HCT116 (cell line): ENCODE data around the gene PSME1. TPM values are rescaled to one million over a fixed set of nuclear protein-coding genes. Genes with fewer than 3 reads are reported as not detected.

Experiments used
- ATAC-seq: fragments of 200-7000 bp; cut with Tn5 transposase; 2 replicates; pipeline ENCODE4 v1.9.1; 2020; ENCODE audit warnings: mild to moderate bottlenecking, moderate library complexity
- BruUV-seq: library from RNA; stranded (reverse); fragments of 400-500 nt; replicated peaks from 2 replicates; lab custom pipeline; 2021; lab: Mats Ljungman, UMichigan
- CTCF ChIA-PET: fragments of 300-600 bp; sonication (Branson Sonifier 250); formaldehyde crosslinking; loops from one replicate; lab custom pipeline; 2021; ENCODE audit warnings: antibody characterized with exemption; lab: Charles Lee
- POLR2A ChIA-PET: fragments of 300-600, 350-600 bp; sonication (Branson Sonifier 250); formaldehyde crosslinking; loops from one replicate; lab custom pipeline; 2021; ENCODE audit warnings: antibody characterized with exemption; lab: Charles Lee
- RAD21 ChIA-PET, 2 experiments: fragments of 300-600 bp; sonication (Branson Sonifier 250); formaldehyde crosslinking; loops; one replicate each; lab custom pipeline; 2023; ENCODE audit warnings: low total read pairs in 2 of 2; ENCODE audit not compliant: uncharacterized antibody in 2 of 2, unreplicated experiment in 2 of 2, low non-redundant PET in 1 of 2; lab: Charles Lee
- DNase-seq: peaks from one replicate; pipeline ENCODE4 v3.0.0-alpha.2; 2010; ENCODE audit warnings: low read depth, low spot score
- H2AFZ ChIP-seq: fragments of 200-600 bp; shearing (Covaris generic), sonication (generic); 2 replicates; pipeline ENCODE4 v1.6.1; 2017; ENCODE audit warnings: low read depth, mixed run types, mixed read lengths, antibody characterized with exemption, low read length; ENCODE audit not compliant: poor library complexity, severe bottlenecking
- H3K27ac ChIP-seq: 2 replicates; pipeline ENCODE4 v1.5.1; 2012; ENCODE audit warnings: low read depth, low read length
- H3K27me3 ChIP-seq: fragments of 200-600 bp; sonication (generic); 2 replicates; pipeline ENCODE4 v1.6.1; 2016; ENCODE audit warnings: mixed run types, low read length, mixed read lengths; ENCODE audit not compliant: insufficient read depth
- H3K36me3 ChIP-seq, 2 experiments: fragments of 200-500 bp in 1 of 2; fragments of 200-600 bp in 1 of 2; sonication (Bioruptor generic) in 1 of 2; sonication (generic) in 1 of 2; 2 replicates each; pipeline versions ENCODE4 v1.5.1 to v1.6.1; 2014 to 2016; ENCODE audit warnings: low read length in 2 of 2, inconsistent platforms in 1 of 2, mixed read lengths in 1 of 2, mixed run types in 1 of 2; ENCODE audit not compliant: insufficient read depth in 2 of 2, control insufficient read depth in 1 of 2
- H3K4me1 ChIP-seq, 2 experiments: fragments of 200-600 bp in 1 of 2; sonication (generic) in 1 of 2; 2 replicates each; pipeline versions ENCODE4 v1.5.1 to v1.6.1; 2012 to 2017; ENCODE audit warnings: low read length in 2 of 2, inconsistent platforms in 1 of 2, mild to moderate bottlenecking in 1 of 2, mixed read lengths in 1 of 2, mixed run types in 1 of 2, moderate library complexity in 1 of 2; ENCODE audit not compliant: insufficient read depth in 2 of 2, control insufficient read depth in 1 of 2
- H3K4me2 ChIP-seq: fragments of 200-600 bp; sonication (generic); 2 replicates; pipeline ENCODE4 v1.6.1; 2017; ENCODE audit warnings: mixed run types, low read length, mixed read lengths
- H3K4me3 ChIP-seq, 2 experiments: fragments of 200-600 bp in 1 of 2; sonication (generic) in 1 of 2; replicated peaks in 1 of 2; 2 replicates each; pipeline ENCODE4 v1.5.1; 2011 to 2016; ENCODE audit warnings: low read length in 2 of 2, control low read depth in 1 of 2, low read depth in 1 of 2, mild to moderate bottlenecking in 1 of 2, mixed read lengths in 1 of 2, mixed run types in 1 of 2
- H3K79me2 ChIP-seq: fragments of 200-600 bp; sonication (generic); 2 replicates; pipeline ENCODE4 v1.6.1; 2017; ENCODE audit warnings: mild to moderate bottlenecking, mixed run types, low read length, moderate library complexity, mixed read lengths; ENCODE audit not compliant: insufficient read depth
- H3K9ac ChIP-seq: fragments of 200-600 bp; sonication (generic); 2 replicates; pipeline ENCODE4 v1.6.1; 2016; ENCODE audit warnings: low read length, mixed read lengths
- H3K9me2 ChIP-seq: fragments of 200-600 bp; sonication (generic), shearing (Covaris generic); 2 replicates; pipeline ENCODE4 v1.6.1; 2017; ENCODE audit warnings: mixed run types, mild to moderate bottlenecking, moderate library complexity; ENCODE audit not compliant: insufficient read depth
- H3K9me3 ChIP-seq, 2 experiments: fragments of 200-500 bp in 1 of 2; fragments of 200-600 bp in 1 of 2; sonication (Bioruptor generic) in 1 of 2; sonication (generic) in 1 of 2; 2 replicates each; pipeline ENCODE4 v1.6.1; 2014 to 2017; ENCODE audit warnings: low read length in 2 of 2, mixed read lengths in 2 of 2, inconsistent platforms in 1 of 2, low read depth in 1 of 2, mild to moderate bottlenecking in 1 of 2, mixed run types in 1 of 2, moderate library complexity in 1 of 2; ENCODE audit not compliant: control insufficient read depth in 1 of 2, insufficient read depth in 1 of 2
- H4K20me1 ChIP-seq: fragments of 200-600 bp; sonication (generic), shearing (Covaris generic); 2 replicates; pipeline ENCODE4 v1.6.1; 2017; ENCODE audit warnings: mixed run types, mild to moderate bottlenecking, moderate library complexity; ENCODE audit not compliant: insufficient read depth
- ELF1 ChIP-seq: IDR thresholded peaks from 2 replicates; pipeline ENCODE4 v1.6.1; 2012; ENCODE audit warnings: low read depth, borderline replicate concordance
- EZH2phosphoT487 ChIP-seq: fragments of 200-600 bp; IDR thresholded peaks from 2 replicates; pipeline ENCODE4 v1.6.1; 2018; ENCODE audit warnings: antibody characterized with exemption, borderline replicate concordance
- FOSL1 ChIP-seq: IDR thresholded peaks from 2 replicates; pipeline ENCODE4 v1.6.1; 2012; ENCODE audit warnings: low read depth
- JUND ChIP-seq: IDR thresholded peaks from 2 replicates; pipeline ENCODE4 v1.6.1; 2012
- SP1 ChIP-seq: IDR thresholded peaks from 2 replicates; pipeline ENCODE4 v1.6.1; 2012; ENCODE audit warnings: low read depth
- ZFX ChIP-seq: fragments of 450-650 bp; IDR thresholded peaks from 2 replicates; pipeline ENCODE4 v1.6.1; 2017
- intact Hi-C: fragments of 100-400 bp; cut with micrococcal nuclease; formaldehyde crosslinking; loops from 2 replicates; pipeline ENCODE4 v1.10.0; 2022
- total RNA-seq: library from RNA; stranded (reverse); gene quantifications from one replicate; pipeline ENCODE4 v1.2.1, GENCODE V29; 2021; ENCODE audit not compliant: unreplicated experiment
- TF ChIP-seq, protein P1 (sequence below): IDR thresholded peaks from 2 replicates; pipeline ENCODE4 v1.6.1; 2012; ENCODE audit warnings: low read depth
- TF ChIP-seq, protein P2 (sequence below): IDR thresholded peaks from 2 replicates; pipeline ENCODE4 v1.6.1; 2012

Gene PSME1
- total RNA-seq, 1 experiment from 2014 or later = 174 TPM

DNA sequence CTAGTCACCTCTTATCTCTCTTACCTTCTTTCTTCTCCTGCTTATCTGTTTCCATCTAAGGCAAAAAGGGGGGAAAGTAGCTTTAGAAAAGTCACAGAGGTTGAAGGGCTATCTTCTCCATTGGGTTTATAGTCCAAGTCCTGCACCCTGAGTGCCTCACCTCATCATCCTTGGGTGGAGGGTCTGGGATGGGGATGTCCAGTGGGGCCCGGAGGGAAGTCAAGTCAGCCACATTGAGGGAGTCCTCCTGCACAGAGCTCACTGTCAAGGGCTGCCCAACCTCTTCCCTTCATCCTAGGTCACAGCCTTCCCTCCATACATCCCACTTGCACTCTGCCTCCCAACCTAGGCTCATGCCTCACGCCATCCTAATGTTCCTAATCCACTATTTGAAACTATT, 9.2 kb downstream of the PSME1 start:
- ATAC-seq (no peak), DNase-seq (no peak)
- Histone ChIP-seq H3K27ac (peak overlapping the region; percentile 83), H4K20me1 (no peaks in the 10 kb centered on the region), H3K4me3 (peak overlapping the region; percentile 97 to 99), H2AFZ (no peak overlapping the region), H3K27me3 (no peaks in the 10 kb centered on the region), H3K9ac (peak overlapping the region; percentile 86), H3K4me2 (peak overlapping the region; percentile 92), H3K9me3 (no peaks in the 10 kb centered on the region), H3K36me3 (peaks cover 16 to 19% of the 10 kb centered on the region in 2 experiments; a peak in 3 of 4 replicates), H3K79me2 (peaks cover 61% of the 10 kb centered on the region), H3K4me1 (peaks cover 19 to 27% of the 10 kb centered on the region in 2 experiments), H3K9me2 (no peaks in the 10 kb centered on the region)
- ChIA-PET RAD21 (no interaction called here), POLR2A (interaction anchor here (2.3 kb wide), 1 partner anchor 51 kb away, joined by 9 read pairs; the partner anchor contains the start of gene PCK2), CTCF (interaction anchor here (2.4 to 3.9 kb wide), 2 partner anchors 16 to 36 kb away, joined by 7 to 19 read pairs; partner anchors contain the start of gene IRF9)
- no peak for TF ChIP-seq SP1
- TF ChIP-seq JUND = no peak
- TF ChIP-seq EZH2phosphoT487 = no peak
- no peak for TF ChIP-seq ELF1
- TF ChIP-seq, protein P1, sequence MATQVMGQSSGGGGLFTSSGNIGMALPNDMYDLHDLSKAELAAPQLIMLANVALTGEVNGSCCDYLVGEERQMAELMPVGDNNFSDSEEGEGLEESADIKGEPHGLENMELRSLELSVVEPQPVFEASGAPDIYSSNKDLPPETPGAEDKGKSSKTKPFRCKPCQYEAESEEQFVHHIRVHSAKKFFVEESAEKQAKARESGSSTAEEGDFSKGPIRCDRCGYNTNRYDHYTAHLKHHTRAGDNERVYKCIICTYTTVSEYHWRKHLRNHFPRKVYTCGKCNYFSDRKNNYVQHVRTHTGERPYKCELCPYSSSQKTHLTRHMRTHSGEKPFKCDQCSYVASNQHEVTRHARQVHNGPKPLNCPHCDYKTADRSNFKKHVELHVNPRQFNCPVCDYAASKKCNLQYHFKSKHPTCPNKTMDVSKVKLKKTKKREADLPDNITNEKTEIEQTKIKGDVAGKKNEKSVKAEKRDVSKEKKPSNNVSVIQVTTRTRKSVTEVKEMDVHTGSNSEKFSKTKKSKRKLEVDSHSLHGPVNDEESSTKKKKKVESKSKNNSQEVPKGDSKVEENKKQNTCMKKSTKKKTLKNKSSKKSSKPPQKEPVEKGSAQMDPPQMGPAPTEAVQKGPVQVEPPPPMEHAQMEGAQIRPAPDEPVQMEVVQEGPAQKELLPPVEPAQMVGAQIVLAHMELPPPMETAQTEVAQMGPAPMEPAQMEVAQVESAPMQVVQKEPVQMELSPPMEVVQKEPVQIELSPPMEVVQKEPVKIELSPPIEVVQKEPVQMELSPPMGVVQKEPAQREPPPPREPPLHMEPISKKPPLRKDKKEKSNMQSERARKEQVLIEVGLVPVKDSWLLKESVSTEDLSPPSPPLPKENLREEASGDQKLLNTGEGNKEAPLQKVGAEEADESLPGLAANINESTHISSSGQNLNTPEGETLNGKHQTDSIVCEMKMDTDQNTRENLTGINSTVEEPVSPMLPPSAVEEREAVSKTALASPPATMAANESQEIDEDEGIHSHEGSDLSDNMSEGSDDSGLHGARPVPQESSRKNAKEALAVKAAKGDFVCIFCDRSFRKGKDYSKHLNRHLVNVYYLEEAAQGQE = no peak
- no peak for TF ChIP-seq FOSL1
- TF ChIP-seq, protein P2, sequence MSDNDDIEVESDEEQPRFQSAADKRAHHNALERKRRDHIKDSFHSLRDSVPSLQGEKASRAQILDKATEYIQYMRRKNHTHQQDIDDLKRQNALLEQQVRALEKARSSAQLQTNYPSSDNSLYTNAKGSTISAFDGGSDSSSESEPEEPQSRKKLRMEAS = no peak
- TF ChIP-seq ZFX = no peak
- no TSS peak for BruUV-seq
- intact Hi-C loops = no loop called here
